Measurements from ENCODE around the gene SPON2.
A peak's percentile ranks its signal among the peaks of the same experiment; 100 is the strongest.

SPON2 gene

GRCh38 chr4:1208266-1208961 is 36.0 kb upstream of the SPON2 start:
- no peak for DNase-seq

DNA sequence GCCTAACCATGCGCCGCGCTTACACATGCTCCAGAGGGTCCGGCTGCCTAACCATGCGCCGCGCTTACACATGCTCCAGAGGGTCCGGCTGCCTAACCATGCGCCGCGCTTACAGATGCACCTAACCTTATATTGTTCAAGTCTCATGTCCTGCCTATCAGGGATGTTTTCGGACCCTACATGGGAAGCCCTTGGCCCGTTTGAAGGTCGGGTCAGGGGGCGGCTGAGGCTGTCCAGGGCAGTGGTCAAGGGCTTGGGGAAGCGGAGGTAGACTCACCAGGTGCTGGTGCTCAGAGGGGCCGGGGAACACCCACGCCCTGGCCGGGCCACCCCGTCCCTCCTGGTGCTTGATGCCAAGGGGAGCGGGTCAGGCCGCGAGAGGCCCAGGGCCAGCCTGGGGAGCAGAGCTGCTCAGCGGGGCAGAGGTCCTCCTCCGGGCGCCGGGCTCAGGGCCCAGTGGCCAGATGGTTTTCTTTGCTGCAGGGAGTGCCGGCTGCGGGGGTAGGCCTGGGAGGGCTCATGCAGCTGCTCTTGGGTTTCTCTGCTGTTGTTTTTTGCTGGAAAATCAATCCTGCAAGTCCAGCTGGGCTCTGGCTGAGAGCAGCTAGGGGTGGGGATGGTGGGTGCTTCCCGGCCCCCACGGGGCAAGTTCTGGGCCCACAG is 35.4 kb upstream of the SPON2 start:
- peak; percentile 51 for DNase-seq

DNA sequence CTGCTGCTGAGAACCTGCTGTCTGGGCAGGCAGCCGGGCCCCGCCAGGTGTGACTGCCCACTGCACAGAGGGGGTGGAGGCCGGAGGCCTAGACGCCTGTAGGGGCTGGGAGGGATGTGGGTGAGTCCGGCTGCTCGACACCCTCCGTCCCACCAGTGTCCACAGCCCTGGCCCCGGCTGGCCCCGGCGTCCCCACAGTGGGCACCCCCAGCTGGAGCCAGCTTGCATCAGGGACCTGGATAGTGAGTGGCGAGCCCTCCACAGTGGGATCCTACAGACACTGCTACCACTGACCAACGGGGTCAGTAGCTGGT is 34.7 kb upstream of the SPON2 start:
- no peak for DNase-seq

DNA sequence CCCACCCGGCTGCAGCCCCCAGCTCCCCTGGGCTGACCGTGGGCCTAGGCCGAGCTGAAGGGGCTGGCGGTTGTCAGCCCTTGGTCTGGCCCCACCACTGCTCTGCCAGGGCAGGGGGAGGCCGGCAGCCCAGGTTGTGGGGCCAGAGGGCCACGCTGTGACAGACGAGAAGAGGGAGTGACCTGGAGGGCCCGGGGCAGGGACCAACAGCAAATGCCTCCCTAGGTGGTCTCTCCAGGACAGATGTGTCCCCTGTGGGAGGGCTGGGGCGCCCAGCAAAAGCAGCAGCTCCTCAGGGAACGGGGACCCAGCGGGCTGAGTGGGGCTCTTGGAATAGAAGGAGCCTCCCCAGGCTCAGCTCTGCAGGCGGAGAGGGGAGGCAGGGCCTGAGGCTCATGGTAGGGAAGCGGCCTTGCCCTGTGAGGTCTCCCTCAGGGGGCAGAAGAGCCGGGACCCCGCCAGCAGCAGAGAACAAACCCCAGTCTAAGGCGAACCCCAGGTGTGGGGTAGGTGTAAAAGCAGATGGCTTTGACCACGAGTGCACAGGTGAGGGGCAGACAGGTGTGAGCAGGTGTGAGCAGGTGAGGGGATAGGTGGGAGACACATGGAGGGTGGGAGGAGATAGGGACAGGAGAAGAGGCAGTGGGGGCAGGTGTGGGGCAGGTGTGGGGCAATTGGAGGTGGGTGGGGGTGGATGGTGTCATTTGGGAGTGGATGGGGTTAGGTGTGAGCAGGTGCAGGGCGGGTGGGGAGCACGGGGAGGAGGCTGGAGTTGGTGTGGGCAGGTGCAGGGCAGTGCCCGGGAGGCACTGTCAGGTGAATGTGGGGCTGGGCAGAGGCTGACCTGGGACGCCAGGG is 34.1 kb upstream of the SPON2 start:
- no peak for DNase-seq

GRCh38 chr4:1205586-1206298 is 33.4 kb upstream of the SPON2 start:
- DNase-seq = no peak

DNA sequence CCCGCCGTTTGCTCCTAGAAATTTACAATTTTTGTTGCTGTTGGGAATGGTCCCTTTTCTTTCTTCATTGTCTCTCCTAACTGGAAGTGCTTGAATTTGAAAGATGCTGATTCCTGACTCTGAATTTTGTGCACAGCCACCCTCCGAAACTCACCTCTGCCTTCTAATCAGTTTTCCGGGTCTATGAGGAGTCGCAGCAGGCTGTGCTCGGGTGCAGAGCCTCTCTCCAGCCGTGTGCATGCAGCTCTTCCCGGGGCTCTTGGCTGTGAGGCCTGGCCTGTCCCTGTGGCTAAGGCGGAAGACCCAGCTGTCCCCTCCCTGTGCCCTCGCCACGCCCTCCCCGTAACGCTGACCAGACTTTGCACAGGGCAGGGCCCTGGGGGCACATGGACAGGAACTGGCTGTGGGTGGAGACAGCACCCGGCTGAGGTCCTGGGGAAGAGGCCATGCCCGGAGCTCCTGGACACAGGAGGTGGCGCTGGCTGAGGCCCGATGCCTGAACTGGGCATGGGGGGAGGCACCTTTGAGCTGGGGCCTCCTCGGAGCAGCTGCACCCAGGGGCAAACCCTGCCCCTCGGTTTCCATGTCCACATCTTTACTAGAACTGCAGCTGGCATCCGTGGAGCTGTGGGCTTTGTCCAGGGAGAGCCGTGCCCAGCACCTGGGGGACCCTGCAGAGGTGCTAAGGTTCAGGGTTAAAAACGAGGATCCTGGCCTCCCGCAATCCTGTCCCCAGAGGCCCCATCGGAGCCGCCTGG is 32.6 kb upstream of the SPON2 start:
- no peak for DNase-seq

- DNase-seq = no peak
Measured at GRCh38 chr4:1204286-1204827, 32.0 kb upstream of the SPON2 start.

DNA sequence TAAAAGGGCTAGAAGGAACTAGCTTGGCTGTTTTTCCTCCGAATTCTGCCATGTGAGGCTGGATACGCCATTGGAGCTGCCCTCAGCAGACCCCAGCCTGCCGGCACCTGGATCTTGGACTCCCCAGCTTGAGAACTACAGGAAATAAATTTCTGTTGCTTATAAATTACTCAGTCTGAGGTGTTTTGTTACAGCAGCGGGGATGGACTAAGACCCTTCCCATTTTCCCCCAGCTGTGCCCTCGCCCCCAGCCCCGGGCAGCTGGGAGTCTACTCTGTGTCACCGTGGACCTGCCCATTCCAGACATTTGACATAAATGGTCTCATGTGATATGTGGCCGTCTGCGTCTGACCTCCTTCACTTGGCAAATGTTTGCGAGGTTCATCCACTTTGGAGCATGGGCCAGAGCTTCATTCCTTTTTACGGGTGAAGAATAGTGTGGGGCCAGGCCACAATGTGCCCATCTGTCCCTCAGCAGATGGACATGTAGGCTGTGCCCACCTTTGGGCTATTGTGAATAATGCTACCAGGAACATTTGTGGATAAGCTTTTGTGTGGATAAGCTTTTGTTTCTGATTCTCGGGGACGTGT is 30.7 kb upstream of the SPON2 start:
- no peak for DNase-seq

- no peak for DNase-seq
Measured at GRCh38 chr4:1202526-1203011, 30.2 kb upstream of the SPON2 start.

- peak; percentile 89 for DNase-seq
Measured at GRCh38 chr4:1201851-1202525, 29.6 kb upstream of the SPON2 start.

DNA sequence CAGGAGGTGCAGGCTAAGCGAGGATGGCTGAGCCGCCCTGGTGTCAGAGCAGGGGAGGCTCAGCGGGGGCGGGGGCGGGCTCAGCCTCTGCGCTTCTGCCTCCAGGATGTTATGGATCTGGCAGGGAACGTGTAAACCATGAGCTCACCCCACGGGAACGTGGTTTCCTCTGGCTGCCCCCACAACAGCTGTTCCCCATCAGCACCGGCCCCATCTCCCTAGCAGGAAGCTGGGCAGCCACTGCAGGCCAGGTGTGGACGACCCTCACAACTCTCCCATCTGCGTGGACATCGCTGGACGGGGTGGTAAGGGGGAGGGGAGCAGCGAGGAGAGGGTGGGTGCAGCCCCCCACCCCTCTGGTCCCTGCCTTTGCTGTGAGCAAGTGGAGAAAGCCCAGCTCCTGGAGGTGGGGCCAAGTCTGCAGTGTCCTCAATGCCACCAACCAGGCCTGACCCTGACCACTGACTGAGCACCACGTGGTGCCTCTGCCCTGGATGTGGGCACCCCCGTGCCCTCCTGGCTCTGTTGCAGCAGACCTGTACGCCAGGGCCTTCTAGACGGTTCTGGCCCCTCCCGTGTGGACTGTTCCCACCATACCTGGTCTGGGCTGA is 28.1 kb upstream of the SPON2 start:
- DNase-seq = peak; percentile 91

GRCh38 chr4:1199556-1200331 is 27.4 kb upstream of the SPON2 start:
- DNase-seq = no peak

DNA sequence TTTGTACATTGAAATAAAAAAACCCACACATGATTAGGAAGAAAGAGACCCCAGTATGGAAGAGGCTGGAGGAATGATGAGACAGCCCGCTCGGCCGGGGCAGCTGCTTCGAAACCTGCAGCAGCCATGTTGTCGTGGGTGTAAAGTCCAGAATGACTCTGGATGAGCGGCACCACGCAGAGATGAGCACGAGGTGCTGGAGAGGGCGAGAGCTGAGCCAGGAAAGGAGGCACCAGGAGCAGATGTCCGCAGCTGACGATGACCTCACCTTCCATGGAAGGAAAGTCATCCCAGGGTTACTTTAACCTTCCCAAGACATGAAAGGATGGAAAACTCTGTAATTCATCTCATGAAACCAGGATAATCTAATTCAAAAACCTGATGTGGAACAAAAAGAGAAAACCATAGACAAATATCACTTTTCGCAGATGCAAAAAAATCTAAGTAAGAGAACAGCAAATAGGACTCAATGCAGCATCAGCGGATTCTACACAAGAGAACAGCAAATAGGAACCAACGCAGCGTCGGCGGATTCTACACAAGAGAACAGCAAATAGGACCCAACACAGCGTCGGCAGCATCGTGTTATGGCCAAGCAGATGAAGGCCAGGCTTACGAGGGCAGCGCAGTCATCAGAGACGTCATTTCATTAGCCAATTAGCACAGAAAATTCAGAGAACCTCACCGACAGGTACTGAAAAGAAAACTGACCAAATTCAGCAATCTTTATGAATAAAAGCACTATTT is 25.9 kb upstream of the SPON2 start:
- DNase-seq = peak; percentile 28

DNA sequence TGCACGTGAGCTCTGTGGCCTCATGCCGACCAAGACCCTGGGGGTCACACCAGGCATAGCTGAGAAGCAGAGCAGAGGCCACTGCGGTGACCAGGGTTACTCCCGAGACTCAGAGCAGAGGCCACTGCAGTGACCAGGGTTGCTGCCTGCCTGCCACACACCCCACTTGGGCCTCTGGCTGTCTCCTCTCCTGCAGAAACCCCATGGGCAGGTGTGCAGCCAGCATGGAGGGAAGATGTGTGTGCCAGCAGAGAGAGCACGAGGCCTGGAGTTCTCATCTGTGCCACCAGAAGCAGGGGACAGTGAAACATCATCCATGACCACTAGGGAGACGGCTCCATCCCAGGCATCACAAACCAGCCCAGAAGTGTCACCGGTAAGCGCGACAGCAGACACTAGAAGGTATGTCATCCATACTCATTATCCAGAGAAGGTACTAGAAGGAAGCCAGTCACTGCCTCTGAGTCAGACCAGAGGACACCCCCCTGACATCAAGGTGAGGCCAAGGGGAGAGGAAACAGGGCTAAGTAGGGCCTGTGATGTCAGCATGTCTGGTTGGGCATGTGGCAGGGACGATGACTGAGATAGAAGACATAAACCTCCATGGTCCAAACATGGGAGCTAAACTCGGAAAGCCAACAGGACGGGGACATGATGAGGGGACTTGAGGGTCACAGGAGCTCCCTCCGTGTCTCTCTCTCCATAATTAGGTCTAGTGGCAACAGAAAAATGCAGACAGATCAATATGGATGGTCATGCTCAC is 24.2 kb upstream of the SPON2 start:
- DNase-seq = no peak

GRCh38 chr4:1195891-1196401 is 23.6 kb upstream of the SPON2 start:
- DNase-seq = no peak

- DNase-seq = no peak
Measured at GRCh38 chr4:1195109-1195671, 22.8 kb upstream of the SPON2 start.

Measured in fibroblast of upper back skin (primary cell).